Measurements from ENCODE around the gene CEMIP.

DNA sequence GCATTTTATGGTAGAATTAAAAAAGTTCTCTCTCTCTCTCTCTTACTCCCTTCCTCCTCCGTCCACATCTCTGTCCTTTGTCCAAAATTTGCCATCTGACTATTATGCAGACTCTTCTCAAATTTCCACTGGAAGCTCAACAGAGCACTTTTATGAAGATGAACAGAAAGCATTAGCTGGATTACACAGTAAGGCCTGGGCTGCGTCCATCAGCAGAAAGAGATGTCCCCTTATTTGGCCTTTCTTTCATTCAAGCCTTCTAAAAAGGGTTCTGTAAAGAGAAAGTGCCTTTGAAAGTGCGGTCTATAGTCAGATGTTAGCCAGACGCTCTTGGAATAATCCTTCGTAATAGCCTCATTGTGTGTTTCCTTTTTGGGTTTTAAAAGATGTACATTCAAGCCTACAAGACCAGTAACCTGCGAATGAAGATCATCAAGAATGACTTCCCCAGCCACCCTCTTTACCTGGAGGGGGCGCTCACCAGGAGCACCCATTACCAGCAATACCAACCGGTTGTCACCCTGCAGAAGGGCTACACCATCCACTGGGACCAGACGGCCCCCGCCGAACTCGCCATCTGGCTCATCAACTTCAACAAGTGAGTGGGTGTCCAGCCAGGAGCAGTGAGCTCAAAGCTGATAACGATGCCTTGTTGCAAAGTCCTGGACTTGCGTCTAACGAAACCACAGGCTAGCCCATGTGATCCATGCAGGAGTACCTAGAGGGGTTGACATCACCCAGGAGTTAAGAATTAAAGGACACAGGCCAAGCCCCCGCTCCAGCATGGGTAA lies 157.3 kb downstream of the CEMIP start:
- TF ChIP-seq, protein P1, sequence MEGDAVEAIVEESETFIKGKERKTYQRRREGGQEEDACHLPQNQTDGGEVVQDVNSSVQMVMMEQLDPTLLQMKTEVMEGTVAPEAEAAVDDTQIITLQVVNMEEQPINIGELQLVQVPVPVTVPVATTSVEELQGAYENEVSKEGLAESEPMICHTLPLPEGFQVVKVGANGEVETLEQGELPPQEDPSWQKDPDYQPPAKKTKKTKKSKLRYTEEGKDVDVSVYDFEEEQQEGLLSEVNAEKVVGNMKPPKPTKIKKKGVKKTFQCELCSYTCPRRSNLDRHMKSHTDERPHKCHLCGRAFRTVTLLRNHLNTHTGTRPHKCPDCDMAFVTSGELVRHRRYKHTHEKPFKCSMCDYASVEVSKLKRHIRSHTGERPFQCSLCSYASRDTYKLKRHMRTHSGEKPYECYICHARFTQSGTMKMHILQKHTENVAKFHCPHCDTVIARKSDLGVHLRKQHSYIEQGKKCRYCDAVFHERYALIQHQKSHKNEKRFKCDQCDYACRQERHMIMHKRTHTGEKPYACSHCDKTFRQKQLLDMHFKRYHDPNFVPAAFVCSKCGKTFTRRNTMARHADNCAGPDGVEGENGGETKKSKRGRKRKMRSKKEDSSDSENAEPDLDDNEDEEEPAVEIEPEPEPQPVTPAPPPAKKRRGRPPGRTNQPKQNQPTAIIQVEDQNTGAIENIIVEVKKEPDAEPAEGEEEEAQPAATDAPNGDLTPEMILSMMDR (conservative IDR thresholded peaks at IDR 0.05; ENCODE audit: low read depth, low read length): no peak
- TF ChIP-seq SMC3 (IDR thresholded peaks at IDR 0.05; ENCODE audit: low read depth, low read length) (no peak), FOS (IDR thresholded peaks at IDR 0.05; ENCODE audit: low read depth, low read length) (no peak), RAD21 (IDR thresholded peaks at IDR 0.05; ENCODE audit: low read length) (no peak), BHLHE40 (IDR thresholded peaks at IDR 0.05; ENCODE audit: low read depth, low read length) (no peak), MAFK (IDR thresholded peaks at IDR 0.05; ENCODE audit: low read depth, low read length) (no peak), CEBPB (IDR thresholded peaks at IDR 0.05; ENCODE audit: low read depth, low read length) (no peak), USF2 (IDR thresholded peaks at IDR 0.05; ENCODE audit: low read depth, low read length) (no peak)

Data from IMR-90 (cell line).